Measurements from ENCODE around the gene SP8. TPM values are rescaled to one million over a fixed set of nuclear protein-coding genes. Genes with fewer than 3 reads are reported as not detected.

Gene SP8
- total RNA-seq, 1 experiment from 2014 or later = 0.76 TPM

DNA sequence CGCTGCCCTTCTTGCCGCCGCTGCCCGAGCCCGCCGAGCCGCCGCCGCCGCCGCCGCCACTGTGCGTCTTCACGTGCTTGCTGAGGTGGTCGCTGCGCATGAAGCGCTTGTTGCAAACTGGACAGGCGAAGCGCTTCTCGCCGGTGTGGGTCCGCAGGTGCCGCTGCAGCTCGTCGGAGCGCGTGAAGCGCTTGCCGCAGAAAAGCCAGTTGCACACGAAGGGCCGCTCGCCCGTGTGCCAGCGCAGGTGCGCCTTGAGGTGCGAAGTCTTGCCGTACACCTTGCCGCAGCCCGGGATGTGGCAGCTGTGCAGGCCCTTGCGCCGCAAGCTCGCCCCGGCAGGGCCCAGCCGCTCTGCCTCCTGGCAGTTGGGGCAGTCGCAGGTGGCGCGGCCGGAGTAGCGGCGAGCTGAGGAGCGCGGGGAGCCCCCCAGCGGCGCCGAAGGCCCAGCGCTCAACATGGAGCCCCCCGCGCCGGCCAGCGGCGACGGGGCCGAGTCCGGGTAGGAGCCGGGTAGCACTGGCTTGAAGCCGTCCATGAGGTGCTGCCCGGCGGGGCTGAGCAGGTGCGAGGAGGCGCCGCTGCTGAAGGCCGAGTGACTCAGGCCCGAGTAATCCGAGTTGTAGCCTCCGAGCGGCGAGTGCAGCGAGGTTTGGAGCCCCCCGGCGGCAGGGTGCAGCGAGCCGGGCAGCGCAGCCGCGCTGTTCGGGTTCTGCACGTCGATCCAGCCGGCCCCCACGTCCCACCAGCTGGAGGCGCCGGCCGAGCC lies 2.1 kb downstream of the SP8 start:
- intact Hi-C loops (cut with micrococcal nuclease) = loop anchor here (5.0 kb wide), 2 partner anchors 783 to 983 kb away; no protein-coding TSS in a partner anchor
- no peaks in the 10 kb centered on the region for H3K36me3 ChIP-seq (ENCODE audit: control insufficient read depth in 1 of 2, insufficient read depth in 2 of 2, low read length in 2 of 2)
- BruUV-seq (replicated peaks) = no TSS peak
- DNase-seq (ENCODE audit: low read depth, low spot score) (no peak), ATAC-seq (no peak)
- no peak overlapping the region for H3K4me2 ChIP-seq (ENCODE audit: low read length)
- H3K9me2 ChIP-seq (ENCODE audit: insufficient read depth) = no peaks in the 10 kb centered on the region
- no peaks in the 10 kb centered on the region for H3K79me2 ChIP-seq (ENCODE audit: insufficient read depth, low read length)
- no peaks in the 10 kb centered on the region for H3K9me3 ChIP-seq (ENCODE audit: control insufficient read depth in 1 of 2, insufficient read depth in 1 of 2, low read depth in 1 of 2, low read length in 2 of 2)
- H3K27me3 ChIP-seq (ENCODE audit: insufficient read depth, low read length) = no peaks in the 10 kb centered on the region
- H3K4me1 ChIP-seq (ENCODE audit: control insufficient read depth in 1 of 2, insufficient read depth in 2 of 2, low read length in 2 of 2) = peaks cover 2 to 12% of the 10 kb centered on the region in 2 experiments; a peak in 1 of 4 replicates
- H3K27ac ChIP-seq (ENCODE audit: low read depth, low read length) = no peak overlapping the region
- ChIA-PET POLR2A (no interaction called here), RAD21 (ENCODE audit: low non-redundant PET in 1 of 2, low total read pairs in 2 of 2, uncharacterized antibody in 2 of 2, unreplicated experiment in 2 of 2) (no interaction called here), CTCF (no interaction called here)
- H2AFZ ChIP-seq (ENCODE audit: low read depth, low read length, poor library complexity, severe bottlenecking) = no peak overlapping the region
- no peak overlapping the region for H3K4me3 ChIP-seq (replicated peaks in 1 of 2; ENCODE audit: low read depth in 1 of 2, low read length in 2 of 2)
- H3K9ac ChIP-seq (ENCODE audit: low read length) = no peak overlapping the region
- H4K20me1 ChIP-seq (ENCODE audit: insufficient read depth) = no peaks in the 10 kb centered on the region
- no peak for TF ChIP-seq CEBPB (IDR thresholded peaks at IDR 0.05; ENCODE audit: low read depth)
- no peak for TF ChIP-seq POLR2AphosphoS5 (IDR thresholded peaks at IDR 0.05; ENCODE audit: low read depth, low read length)
- no peak for TF ChIP-seq CBX3 (IDR thresholded peaks at IDR 0.05; ENCODE audit: low read depth)
- TF ChIP-seq EGR1 (IDR thresholded peaks at IDR 0.05; ENCODE audit: low read depth) = no peak
- no peak for TF ChIP-seq FOSL1 (IDR thresholded peaks at IDR 0.05; ENCODE audit: low read depth)
- TF ChIP-seq YY1 (IDR thresholded peaks at IDR 0.05; ENCODE audit: extremely low read depth, insufficient replicate concordance, low read depth, low read length) = no peak
- TF ChIP-seq EZH2 (IDR thresholded peaks at IDR 0.05) = no peak
- TF ChIP-seq SP1 (IDR thresholded peaks at IDR 0.05; ENCODE audit: low read depth) = no peak
- TF ChIP-seq JUND (IDR thresholded peaks at IDR 0.05) = no peak
- TF ChIP-seq POLR2A (IDR thresholded peaks at IDR 0.05; ENCODE audit: borderline replicate concordance, extremely low read depth, insufficient read depth, insufficient read length) = no peak
- no peak for TF ChIP-seq SRF (IDR thresholded peaks at IDR 0.05; ENCODE audit: low read depth)
- no peak for TF ChIP-seq ZNF274 (IDR thresholded peaks at IDR 0.05; ENCODE audit: low read depth, low read length)
- TF ChIP-seq, protein P1, sequence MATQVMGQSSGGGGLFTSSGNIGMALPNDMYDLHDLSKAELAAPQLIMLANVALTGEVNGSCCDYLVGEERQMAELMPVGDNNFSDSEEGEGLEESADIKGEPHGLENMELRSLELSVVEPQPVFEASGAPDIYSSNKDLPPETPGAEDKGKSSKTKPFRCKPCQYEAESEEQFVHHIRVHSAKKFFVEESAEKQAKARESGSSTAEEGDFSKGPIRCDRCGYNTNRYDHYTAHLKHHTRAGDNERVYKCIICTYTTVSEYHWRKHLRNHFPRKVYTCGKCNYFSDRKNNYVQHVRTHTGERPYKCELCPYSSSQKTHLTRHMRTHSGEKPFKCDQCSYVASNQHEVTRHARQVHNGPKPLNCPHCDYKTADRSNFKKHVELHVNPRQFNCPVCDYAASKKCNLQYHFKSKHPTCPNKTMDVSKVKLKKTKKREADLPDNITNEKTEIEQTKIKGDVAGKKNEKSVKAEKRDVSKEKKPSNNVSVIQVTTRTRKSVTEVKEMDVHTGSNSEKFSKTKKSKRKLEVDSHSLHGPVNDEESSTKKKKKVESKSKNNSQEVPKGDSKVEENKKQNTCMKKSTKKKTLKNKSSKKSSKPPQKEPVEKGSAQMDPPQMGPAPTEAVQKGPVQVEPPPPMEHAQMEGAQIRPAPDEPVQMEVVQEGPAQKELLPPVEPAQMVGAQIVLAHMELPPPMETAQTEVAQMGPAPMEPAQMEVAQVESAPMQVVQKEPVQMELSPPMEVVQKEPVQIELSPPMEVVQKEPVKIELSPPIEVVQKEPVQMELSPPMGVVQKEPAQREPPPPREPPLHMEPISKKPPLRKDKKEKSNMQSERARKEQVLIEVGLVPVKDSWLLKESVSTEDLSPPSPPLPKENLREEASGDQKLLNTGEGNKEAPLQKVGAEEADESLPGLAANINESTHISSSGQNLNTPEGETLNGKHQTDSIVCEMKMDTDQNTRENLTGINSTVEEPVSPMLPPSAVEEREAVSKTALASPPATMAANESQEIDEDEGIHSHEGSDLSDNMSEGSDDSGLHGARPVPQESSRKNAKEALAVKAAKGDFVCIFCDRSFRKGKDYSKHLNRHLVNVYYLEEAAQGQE (IDR thresholded peaks at IDR 0.05; ENCODE audit: low read depth) = no peak
- TF ChIP-seq, protein P2, sequence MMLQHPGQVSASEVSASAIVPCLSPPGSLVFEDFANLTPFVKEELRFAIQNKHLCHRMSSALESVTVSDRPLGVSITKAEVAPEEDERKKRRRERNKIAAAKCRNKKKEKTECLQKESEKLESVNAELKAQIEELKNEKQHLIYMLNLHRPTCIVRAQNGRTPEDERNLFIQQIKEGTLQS (IDR thresholded peaks at IDR 0.05) = no peak
- TF ChIP-seq SIN3A (IDR thresholded peaks at IDR 0.05; ENCODE audit: low read depth) = no peak
- TF ChIP-seq, protein P3, sequence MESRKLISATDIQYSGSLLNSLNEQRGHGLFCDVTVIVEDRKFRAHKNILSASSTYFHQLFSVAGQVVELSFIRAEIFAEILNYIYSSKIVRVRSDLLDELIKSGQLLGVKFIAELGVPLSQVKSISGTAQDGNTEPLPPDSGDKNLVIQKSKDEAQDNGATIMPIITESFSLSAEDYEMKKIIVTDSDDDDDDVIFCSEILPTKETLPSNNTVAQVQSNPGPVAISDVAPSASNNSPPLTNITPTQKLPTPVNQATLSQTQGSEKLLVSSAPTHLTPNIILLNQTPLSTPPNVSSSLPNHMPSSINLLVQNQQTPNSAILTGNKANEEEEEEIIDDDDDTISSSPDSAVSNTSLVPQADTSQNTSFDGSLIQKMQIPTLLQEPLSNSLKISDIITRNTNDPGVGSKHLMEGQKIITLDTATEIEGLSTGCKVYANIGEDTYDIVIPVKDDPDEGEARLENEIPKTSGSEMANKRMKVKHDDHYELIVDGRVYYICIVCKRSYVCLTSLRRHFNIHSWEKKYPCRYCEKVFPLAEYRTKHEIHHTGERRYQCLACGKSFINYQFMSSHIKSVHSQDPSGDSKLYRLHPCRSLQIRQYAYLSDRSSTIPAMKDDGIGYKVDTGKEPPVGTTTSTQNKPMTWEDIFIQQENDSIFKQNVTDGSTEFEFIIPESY (IDR thresholded peaks at IDR 0.05; ENCODE audit: extremely low read depth, insufficient replicate concordance, low read length) = no peak
- TF ChIP-seq, protein P4, sequence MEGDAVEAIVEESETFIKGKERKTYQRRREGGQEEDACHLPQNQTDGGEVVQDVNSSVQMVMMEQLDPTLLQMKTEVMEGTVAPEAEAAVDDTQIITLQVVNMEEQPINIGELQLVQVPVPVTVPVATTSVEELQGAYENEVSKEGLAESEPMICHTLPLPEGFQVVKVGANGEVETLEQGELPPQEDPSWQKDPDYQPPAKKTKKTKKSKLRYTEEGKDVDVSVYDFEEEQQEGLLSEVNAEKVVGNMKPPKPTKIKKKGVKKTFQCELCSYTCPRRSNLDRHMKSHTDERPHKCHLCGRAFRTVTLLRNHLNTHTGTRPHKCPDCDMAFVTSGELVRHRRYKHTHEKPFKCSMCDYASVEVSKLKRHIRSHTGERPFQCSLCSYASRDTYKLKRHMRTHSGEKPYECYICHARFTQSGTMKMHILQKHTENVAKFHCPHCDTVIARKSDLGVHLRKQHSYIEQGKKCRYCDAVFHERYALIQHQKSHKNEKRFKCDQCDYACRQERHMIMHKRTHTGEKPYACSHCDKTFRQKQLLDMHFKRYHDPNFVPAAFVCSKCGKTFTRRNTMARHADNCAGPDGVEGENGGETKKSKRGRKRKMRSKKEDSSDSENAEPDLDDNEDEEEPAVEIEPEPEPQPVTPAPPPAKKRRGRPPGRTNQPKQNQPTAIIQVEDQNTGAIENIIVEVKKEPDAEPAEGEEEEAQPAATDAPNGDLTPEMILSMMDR (IDR thresholded peaks at IDR 0.05 in 2 of 3, conservative IDR thresholded peaks at IDR 0.05 in 1 of 3; ENCODE audit: borderline replicate concordance in 1 of 3, insufficient read depth in 1 of 3, low read depth in 2 of 3, low read length in 2 of 3) = no peak
- no peak for TF ChIP-seq RAD21 (IDR thresholded peaks at IDR 0.05; ENCODE audit: low read depth)

All from HCT116 (cell line).